SK-N-SH (cell line): ENCODE data around the gene HS6ST3. TPM values are rescaled to one million over a fixed set of nuclear protein-coding genes. Genes with fewer than 3 reads are reported as not detected.

Source experiments
- CTCF ChIA-PET: fragments of 300-600, 350-600 bp; formaldehyde crosslinking; extraction: SDS; loops from one replicate; lab custom pipeline; 2021; lab: Yijun Ruan, JAX
- POLR2A ChIA-PET: fragments of 350-600 bp; sonication (Branson Sonifier 250); formaldehyde crosslinking; extraction: SDS; loops from one replicate; lab custom pipeline; 2020; ENCODE audit warnings: antibody characterized with exemption, inconsistent platforms; lab: Yijun Ruan, JAX
- DNase-seq: peaks from one replicate; pipeline ENCODE4 v3.0.0; 2012
- H2AFZ ChIP-seq: fragments of 200-600 bp; sonication (generic); 2 replicates; pipeline ENCODE4 v1.8.1; 2016; ENCODE audit warnings: antibody characterized with exemption, mild to moderate bottlenecking, low read depth
- H3F3A ChIP-seq: fragments of 200-600 bp; sonication (generic); replicated peaks from 2 replicates; pipeline ENCODE3; 2016; ENCODE audit warnings: antibody characterized with exemption, mild to moderate bottlenecking; ENCODE audit not compliant: insufficient read depth
- H3K27ac ChIP-seq, 2 experiments: fragments of 200-500 bp in 1 of 2; fragments of 200-600 bp in 1 of 2; sonication (Bioruptor generic) in 1 of 2; sonication (generic), shearing (Covaris generic) in 1 of 2; 2 replicates each; pipeline versions ENCODE4 v1.5.1 to v1.6.1; 2014 to 2016; ENCODE audit warnings: low read depth in 2 of 2, inconsistent platforms in 1 of 2, low read length in 1 of 2, mild to moderate bottlenecking in 1 of 2, mixed read lengths in 1 of 2
- H3K27me3 ChIP-seq: fragments of 200-600 bp; sonication (generic), shearing (Covaris generic); 2 replicates; pipeline ENCODE4 v1.6.1; 2016; ENCODE audit warnings: mixed run types; ENCODE audit not compliant: insufficient read depth
- H3K36me3 ChIP-seq, 2 experiments: fragments of 200-500 bp in 1 of 2; fragments of 200-600 bp in 1 of 2; sonication (Bioruptor generic) in 1 of 2; sonication (generic) in 1 of 2; replicated peaks in 1 of 2; 2 replicates each; pipeline versions ENCODE3 to v1.5.1; 2014 to 2016; ENCODE audit warnings: low read length in 1 of 2, mild to moderate bottlenecking in 1 of 2; ENCODE audit not compliant: insufficient read depth in 2 of 2, control insufficient read depth in 1 of 2
- H3K4me1 ChIP-seq, 2 experiments: fragments of 200-500 bp in 1 of 2; fragments of 200-600 bp in 1 of 2; sonication (Bioruptor generic) in 1 of 2; sonication (generic), shearing (Covaris generic) in 1 of 2; 2 replicates each; pipeline versions ENCODE4 v1.5.1 to v1.6.1; 2014 to 2016; ENCODE audit warnings: low read depth in 1 of 2, low read length in 1 of 2, mixed run types in 1 of 2; ENCODE audit not compliant: insufficient read depth in 2 of 2, control insufficient read depth in 1 of 2
- H3K4me2 ChIP-seq: fragments of 200-600 bp; sonication (generic), shearing (Covaris generic); 2 replicates; pipeline ENCODE4 v1.6.1; 2017; ENCODE audit warnings: mixed run types
- H3K4me3 ChIP-seq, 2 experiments: fragments of 200-500 bp in 1 of 2; fragments of 200-600 bp in 1 of 2; sonication (Bioruptor generic) in 1 of 2; sonication (generic), shearing (Covaris generic) in 1 of 2; 2 replicates each; pipeline versions ENCODE4 v1.5.1 to v1.8.1; 2014 to 2016; ENCODE audit warnings: low read depth in 2 of 2, inconsistent platforms in 1 of 2, low read length in 1 of 2, mild to moderate bottlenecking in 1 of 2, mixed read lengths in 1 of 2, moderate library complexity in 1 of 2
- H3K79me2 ChIP-seq: fragments of 200-600 bp; sonication (generic); 2 replicates; pipeline ENCODE4 v1.8.1; 2017; ENCODE audit warnings: mild to moderate bottlenecking; ENCODE audit not compliant: insufficient read depth
- H3K9ac ChIP-seq: fragments of 200-600 bp; sonication (generic); 2 replicates; pipeline ENCODE4 v1.6.1; 2017; ENCODE audit warnings: mixed run types
- H3K9me2 ChIP-seq: fragments of 200-600 bp; sonication (generic); 2 replicates; pipeline ENCODE4 v1.6.1; 2017; ENCODE audit warnings: mixed run types
- H3K9me3 ChIP-seq: fragments of 200-600 bp; sonication (generic); 2 replicates; pipeline ENCODE4 v1.6.1; 2017; ENCODE audit warnings: mixed run types, mild to moderate bottlenecking, moderate library complexity
- H4K20me1 ChIP-seq: fragments of 200-600 bp; sonication (generic); 2 replicates; pipeline ENCODE4 v1.6.1; 2017; ENCODE audit warnings: mild to moderate bottlenecking, mixed run types; ENCODE audit not compliant: insufficient read depth
- CHD2 ChIP-seq: fragments of 150-350 bp; IDR thresholded peaks from 2 replicates; pipeline ENCODE4 v1.6.1; 2018; ENCODE audit warnings: low read length; ENCODE audit not compliant: partially characterized antibody
- ELF1 ChIP-seq: IDR thresholded peaks from 2 replicates; pipeline ENCODE4 v1.4.0; 2012
- EP300 ChIP-seq, 2 experiments: IDR thresholded peaks; 2 replicates each; pipeline versions ENCODE4 v1.4.0 to v1.6.1; 2012; ENCODE audit warnings: borderline replicate concordance in 1 of 2, low read depth in 1 of 2, low read length in 1 of 2
- FOXJ3 ChIP-seq: sonication (generic); formaldehyde crosslinking; IDR thresholded peaks from 2 replicates; pipeline ENCODE4 v1.5.1; 2020; ENCODE audit warnings: mild to moderate bottlenecking, missing genetic modification reagents
- GATA2 ChIP-seq: sonication (generic); formaldehyde crosslinking; IDR thresholded peaks from 2 replicates; pipeline ENCODE4 v1.5.0; 2020; ENCODE audit warnings: mild to moderate bottlenecking, missing genetic modification reagents
- MEF2A ChIP-seq: IDR thresholded peaks from 2 replicates; pipeline ENCODE4 v1.4.0; 2012; ENCODE audit warnings: low read depth, borderline replicate concordance
- NFIC ChIP-seq: IDR thresholded peaks from 2 replicates; pipeline ENCODE4 v1.4.0; 2012; ENCODE audit warnings: borderline replicate concordance
- NRF1 ChIP-seq: IDR thresholded peaks from 2 replicates; pipeline ENCODE4 v1.6.1; 2012; ENCODE audit warnings: low read depth, mild to moderate bottlenecking, low read length
- RAD21 ChIP-seq: IDR thresholded peaks from 2 replicates; pipeline ENCODE4 v1.6.1; 2012; ENCODE audit warnings: mild to moderate bottlenecking, low read length
- USF1 ChIP-seq: IDR thresholded peaks from 2 replicates; pipeline ENCODE4 v1.4.0; 2012; ENCODE audit warnings: low read depth, borderline replicate concordance
- USF2 ChIP-seq: fragments of 150-350 bp; IDR thresholded peaks from 2 replicates; pipeline ENCODE4 v1.6.1; 2017; ENCODE audit warnings: antibody characterized with exemption, low read length, low read depth, borderline replicate concordance
- WGBS: methylation state at CpG from one replicate; pipeline ENCODE4 v1.1.6; 2017; ENCODE audit warnings: low lambda C conversion rate; 5-methylcytosine and 5-hydroxymethylcytosine counted together
- polyA plus RNA-seq, 3 experiments: library from polyadenylated mRNA; depleted of rRNA; stranded (reverse); fragments of >200 nt; gene quantifications; 2 replicates each; pipeline ENCODE4 v1.2.3, GENCODE V29; 2012
- TF ChIP-seq, protein P1 (sequence below): fragments of 200-600 bp; sonication (generic); IDR thresholded peaks from 2 replicates; pipeline ENCODE4 v1.6.1; 2017; ENCODE audit warnings: antibody characterized with exemption, mild to moderate bottlenecking, moderate library complexity
- TF ChIP-seq, protein P2 (sequence below): IDR thresholded peaks from 2 replicates; pipeline ENCODE4; 2012
- TF ChIP-seq, protein P3 (sequence below): IDR thresholded peaks from 2 replicates; pipeline ENCODE4 v1.6.1; 2012; ENCODE audit warnings: mild to moderate bottlenecking, low read depth, low read length, moderate library complexity

HS6ST3 gene
- polyA plus RNA-seq, 1 of the 3 experiments (the other 2 are of a cell fraction), result under 0.01 TPM

GRCh38 chr13:96681766-96682165 lies 591.9 kb downstream of the HS6ST3 start:
- H4K20me1 ChIP-seq, result no peaks in the 10 kb centered on the region
- no peak overlapping the region for H3K4me3 ChIP-seq
- H3K9ac ChIP-seq, result no peak overlapping the region
- no peaks in the 10 kb centered on the region for H3K36me3 ChIP-seq
- H3F3A ChIP-seq, result no peaks in the 10 kb centered on the region
- no peaks in the 10 kb centered on the region for H3K27me3 ChIP-seq
- no peak for DNase-seq
- no peaks in the 10 kb centered on the region for H3K9me3 ChIP-seq
- H3K79me2 ChIP-seq, result no peaks in the 10 kb centered on the region
- H3K9me2 ChIP-seq, result no peaks in the 10 kb centered on the region
- no peak overlapping the region for H3K27ac ChIP-seq
- H3K4me1 ChIP-seq, result no peaks in the 10 kb centered on the region
- CTCF ChIA-PET, result interaction anchor here (1.5 kb wide), 1 partner anchor 276 kb away, joined by 4 read pairs; no protein-coding TSS in a partner anchor
- no peak overlapping the region for H3K4me2 ChIP-seq
- TF ChIP-seq, protein P1, sequence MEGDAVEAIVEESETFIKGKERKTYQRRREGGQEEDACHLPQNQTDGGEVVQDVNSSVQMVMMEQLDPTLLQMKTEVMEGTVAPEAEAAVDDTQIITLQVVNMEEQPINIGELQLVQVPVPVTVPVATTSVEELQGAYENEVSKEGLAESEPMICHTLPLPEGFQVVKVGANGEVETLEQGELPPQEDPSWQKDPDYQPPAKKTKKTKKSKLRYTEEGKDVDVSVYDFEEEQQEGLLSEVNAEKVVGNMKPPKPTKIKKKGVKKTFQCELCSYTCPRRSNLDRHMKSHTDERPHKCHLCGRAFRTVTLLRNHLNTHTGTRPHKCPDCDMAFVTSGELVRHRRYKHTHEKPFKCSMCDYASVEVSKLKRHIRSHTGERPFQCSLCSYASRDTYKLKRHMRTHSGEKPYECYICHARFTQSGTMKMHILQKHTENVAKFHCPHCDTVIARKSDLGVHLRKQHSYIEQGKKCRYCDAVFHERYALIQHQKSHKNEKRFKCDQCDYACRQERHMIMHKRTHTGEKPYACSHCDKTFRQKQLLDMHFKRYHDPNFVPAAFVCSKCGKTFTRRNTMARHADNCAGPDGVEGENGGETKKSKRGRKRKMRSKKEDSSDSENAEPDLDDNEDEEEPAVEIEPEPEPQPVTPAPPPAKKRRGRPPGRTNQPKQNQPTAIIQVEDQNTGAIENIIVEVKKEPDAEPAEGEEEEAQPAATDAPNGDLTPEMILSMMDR, result no peak
- TF ChIP-seq RAD21, result no peak
- no peak for TF ChIP-seq NRF1
- TF ChIP-seq USF2, result no peak
- POLR2A ChIA-PET, result no interaction called here
- no peak overlapping the region for H2AFZ ChIP-seq

- Histone ChIP-seq H3K79me2 (no peaks in the 10 kb centered on the region), H3K27ac (no peak overlapping the region), H4K20me1 (no peaks in the 10 kb centered on the region), H3K4me3 (no peak overlapping the region), H3K27me3 (no peaks in the 10 kb centered on the region), H3K9me2 (no peaks in the 10 kb centered on the region), H2AFZ (no peak overlapping the region), H3F3A (no peaks in the 10 kb centered on the region), H3K4me1 (no peaks in the 10 kb centered on the region), H3K9ac (no peak overlapping the region), H3K9me3 (no peaks in the 10 kb centered on the region)
- WGBS, result 57% methylated on average over 4 of the region's 4 CpGs
- CTCF ChIA-PET, result no interaction called here
- DNase-seq, result no peak
- TF ChIP-seq NFIC, result no peak
- TF ChIP-seq, protein P2, sequence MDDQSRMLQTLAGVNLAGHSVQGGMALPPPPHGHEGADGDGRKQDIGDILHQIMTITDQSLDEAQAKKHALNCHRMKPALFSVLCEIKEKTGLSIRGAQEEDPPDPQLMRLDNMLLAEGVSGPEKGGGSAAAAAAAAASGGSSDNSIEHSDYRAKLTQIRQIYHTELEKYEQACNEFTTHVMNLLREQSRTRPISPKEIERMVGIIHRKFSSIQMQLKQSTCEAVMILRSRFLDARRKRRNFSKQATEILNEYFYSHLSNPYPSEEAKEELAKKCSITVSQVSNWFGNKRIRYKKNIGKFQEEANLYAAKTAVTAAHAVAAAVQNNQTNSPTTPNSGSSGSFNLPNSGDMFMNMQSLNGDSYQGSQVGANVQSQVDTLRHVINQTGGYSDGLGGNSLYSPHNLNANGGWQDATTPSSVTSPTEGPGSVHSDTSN, result no peak
- no peak for TF ChIP-seq GATA2
- TF ChIP-seq EP300 (IDR thresholded peaks at IDR 0.05; ENCODE audit: borderline replicate concordance in 1 of 2, low read depth in 1 of 2, low read length in 1 of 2), result no peak
- no peak for TF ChIP-seq ELF1
- TF ChIP-seq FOXJ3 (CRISPR knock-in tag), result no peak
- TF ChIP-seq, protein P1, result no peak
- TF ChIP-seq MEF2A, result no peak
- TF ChIP-seq CHD2, result no peak
- TF ChIP-seq USF1, result no peak
- TF ChIP-seq, protein P3, sequence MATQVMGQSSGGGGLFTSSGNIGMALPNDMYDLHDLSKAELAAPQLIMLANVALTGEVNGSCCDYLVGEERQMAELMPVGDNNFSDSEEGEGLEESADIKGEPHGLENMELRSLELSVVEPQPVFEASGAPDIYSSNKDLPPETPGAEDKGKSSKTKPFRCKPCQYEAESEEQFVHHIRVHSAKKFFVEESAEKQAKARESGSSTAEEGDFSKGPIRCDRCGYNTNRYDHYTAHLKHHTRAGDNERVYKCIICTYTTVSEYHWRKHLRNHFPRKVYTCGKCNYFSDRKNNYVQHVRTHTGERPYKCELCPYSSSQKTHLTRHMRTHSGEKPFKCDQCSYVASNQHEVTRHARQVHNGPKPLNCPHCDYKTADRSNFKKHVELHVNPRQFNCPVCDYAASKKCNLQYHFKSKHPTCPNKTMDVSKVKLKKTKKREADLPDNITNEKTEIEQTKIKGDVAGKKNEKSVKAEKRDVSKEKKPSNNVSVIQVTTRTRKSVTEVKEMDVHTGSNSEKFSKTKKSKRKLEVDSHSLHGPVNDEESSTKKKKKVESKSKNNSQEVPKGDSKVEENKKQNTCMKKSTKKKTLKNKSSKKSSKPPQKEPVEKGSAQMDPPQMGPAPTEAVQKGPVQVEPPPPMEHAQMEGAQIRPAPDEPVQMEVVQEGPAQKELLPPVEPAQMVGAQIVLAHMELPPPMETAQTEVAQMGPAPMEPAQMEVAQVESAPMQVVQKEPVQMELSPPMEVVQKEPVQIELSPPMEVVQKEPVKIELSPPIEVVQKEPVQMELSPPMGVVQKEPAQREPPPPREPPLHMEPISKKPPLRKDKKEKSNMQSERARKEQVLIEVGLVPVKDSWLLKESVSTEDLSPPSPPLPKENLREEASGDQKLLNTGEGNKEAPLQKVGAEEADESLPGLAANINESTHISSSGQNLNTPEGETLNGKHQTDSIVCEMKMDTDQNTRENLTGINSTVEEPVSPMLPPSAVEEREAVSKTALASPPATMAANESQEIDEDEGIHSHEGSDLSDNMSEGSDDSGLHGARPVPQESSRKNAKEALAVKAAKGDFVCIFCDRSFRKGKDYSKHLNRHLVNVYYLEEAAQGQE, result no peak
- TF ChIP-seq USF2, result no peak
- TF ChIP-seq, all 33 proteins: peak for 0
- no peaks in the 10 kb centered on the region for H3K36me3 ChIP-seq
- no peak overlapping the region for H3K4me2 ChIP-seq
- POLR2A ChIA-PET, result no interaction called here
Observed at GRCh38 chr13:96684469-96684868, 594.6 kb downstream of the HS6ST3 start.
